HG03103 (cell line): ENCODE measurements around the gene JARID2.

Experiments
- ATAC-seq: cut with Tn5 transposase; IDR thresholded peaks from one replicate; pipeline ENCODE4 v1.9.1; 2021; ENCODE audit warnings: low read depth; ENCODE audit not compliant: unreplicated experiment

The JARID2 gene

DNA sequence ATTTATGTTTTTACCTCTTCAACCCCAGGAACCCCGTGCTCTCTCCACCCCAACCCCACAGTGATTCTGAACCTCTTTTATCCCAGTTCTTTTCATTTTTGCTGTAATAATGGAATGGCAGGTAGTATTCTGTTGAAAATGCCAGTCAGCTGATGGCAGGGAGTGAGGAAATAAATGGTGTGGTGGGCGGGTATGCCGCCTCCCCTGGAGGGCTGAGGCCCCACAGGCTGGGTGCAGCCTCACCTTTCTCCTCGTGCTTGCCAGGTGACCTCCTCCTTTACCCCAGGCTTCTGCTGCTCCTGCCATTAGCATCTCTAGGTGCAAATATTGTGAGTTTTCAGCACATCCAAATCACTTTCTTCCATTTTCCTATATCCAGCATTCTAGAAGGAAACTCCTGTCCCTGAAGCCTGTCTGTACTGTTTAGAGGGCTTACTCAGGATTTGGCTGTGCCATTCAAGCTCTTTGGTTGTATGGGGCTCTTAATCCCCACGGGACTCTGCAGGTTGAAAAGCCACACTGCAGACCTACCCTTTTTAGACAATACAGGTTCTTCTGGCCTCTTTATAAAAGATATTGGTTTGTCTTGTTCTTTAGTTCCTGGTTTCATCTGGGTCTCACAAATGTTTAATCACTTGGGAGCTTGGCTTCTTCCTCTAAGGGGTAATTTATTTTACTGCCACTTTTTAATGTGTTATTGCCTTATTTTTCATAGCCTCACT lies 201.8 kb downstream of the JARID2 start:
- no peak for ATAC-seq

DNA sequence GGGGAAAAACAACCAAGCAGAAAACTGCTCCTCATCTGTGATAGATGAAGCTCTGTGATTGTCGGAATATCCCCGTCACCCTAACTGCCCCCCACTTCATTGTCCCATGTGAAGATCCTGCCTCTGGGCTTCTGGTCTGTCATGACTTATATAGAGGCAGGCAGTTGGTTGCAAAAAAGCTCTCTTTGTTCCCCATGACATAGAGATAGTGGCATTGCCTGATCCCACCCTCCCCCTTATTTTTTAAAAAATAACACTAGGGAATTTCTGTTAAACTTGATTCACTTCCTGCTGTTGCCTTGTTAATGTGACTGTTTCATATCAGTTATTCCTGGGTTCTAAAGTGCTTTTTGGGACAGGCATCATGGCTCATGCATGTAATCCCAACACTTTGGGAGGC lies 203.1 kb downstream of the JARID2 start:
- ATAC-seq, result no peak

DNA sequence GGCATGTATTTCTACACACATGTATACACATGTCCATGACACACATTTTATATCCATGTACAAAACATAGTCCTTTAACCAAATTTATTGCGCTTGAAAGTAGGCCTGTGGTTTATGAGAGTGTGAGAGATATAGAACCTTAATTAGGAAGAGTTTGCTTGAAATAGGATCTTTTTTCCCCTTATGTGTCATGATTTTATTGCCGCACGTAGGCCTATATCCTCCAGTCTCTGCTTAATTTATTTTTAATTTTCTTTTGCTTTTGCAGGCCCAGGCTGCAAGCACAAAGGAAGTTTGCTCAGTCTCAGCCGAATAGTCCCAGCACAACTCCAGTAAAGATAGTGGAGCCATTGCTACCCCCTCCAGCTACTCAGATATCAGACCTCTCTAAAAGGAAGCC lies 205.9 kb downstream of the JARID2 start:
- no peak for ATAC-seq

DNA sequence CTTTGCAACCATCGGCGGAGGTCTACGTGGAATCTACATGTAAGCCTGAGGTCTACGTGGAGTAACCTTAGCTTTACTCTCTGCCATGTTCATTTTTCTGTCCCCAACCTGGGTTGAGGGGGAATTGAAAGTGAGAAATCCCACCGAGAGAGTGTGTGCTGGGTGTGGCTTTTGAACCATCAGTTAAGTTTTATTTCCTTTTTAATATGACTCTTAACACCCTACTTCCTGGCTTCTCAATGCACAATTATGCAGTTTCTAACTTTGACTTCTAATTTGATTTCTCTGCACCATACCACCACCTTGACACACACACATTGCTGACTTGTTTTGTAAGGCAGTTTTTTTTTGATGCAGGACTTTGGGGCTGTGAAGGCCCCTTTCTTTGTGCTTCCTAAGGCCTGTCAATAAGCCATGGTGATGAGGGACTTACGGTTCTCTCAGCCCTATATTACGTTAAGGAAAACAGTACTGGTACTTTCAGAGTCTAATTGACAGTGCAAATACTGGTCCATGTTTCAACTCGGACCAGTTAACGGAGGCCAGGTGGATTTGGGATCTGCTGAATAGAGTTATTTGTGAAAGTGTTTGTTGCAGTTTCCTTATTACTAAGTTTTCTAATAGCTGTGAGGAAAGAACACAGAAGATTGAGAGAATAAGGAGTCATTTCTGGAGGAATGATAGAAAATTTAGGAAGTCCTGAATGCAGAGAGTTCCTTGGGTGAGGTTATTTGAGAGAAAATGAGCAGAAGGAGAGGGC lies 206.5 kb downstream of the JARID2 start:
- no peak for ATAC-seq

DNA sequence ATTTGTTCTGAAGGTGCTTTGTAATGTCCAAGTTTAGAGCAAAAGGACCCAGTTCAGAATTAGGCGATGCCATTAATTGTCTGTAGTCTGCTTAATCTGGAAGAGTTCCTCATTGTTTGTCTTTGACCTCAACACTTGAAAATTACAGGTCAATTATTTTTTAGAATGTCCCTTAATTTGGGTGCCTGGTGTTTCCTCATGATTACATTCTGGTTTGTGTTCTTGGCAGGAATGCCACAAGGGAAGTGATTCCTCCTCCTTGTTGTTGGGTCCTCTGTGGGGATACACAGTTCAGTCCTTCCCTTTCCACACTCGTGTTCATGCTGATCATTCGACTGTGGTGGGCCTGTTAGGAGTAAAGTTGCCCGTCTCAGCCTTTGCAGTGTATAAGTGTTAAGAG lies 207.3 kb downstream of the JARID2 start:
- no peak for ATAC-seq

DNA sequence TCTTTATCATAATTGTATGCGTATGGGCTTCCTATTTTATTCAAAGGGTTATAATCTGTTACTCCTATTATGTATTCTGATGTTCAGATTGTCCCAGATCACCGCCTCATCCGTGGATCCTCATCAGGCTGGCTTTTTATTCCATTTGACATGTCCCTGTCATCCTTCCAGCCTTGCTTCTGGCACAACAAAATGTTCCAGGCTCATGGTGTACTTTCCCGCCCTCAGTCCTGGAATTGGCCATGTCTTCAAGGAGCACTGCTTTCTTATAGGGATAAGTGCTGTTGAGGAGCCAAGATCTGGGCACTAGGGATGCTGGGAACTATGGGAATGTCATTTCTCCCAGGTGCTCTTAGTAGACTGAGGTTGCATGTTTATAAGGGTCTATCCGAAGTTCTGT lies 207.8 kb downstream of the JARID2 start:
- ATAC-seq, result no peak

DNA sequence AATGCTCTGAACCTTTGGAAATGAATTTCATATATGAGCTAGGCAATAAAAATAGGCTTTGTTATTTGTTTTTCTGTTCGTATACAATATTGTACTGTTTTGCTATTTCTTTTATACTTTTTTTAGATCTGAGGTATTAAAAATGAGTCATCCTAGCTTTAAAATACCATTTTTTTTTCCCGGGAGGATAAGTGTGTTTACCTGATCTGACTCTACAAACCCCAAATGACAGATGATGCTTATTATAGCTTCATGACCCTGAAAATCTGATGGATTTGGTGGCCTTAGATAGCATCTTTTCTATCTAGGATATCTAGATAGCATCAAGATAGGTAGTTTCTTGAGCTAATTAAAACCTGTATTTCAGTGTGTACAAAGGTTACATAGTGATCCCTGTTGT lies 210.6 kb downstream of the JARID2 start:
- no peak for ATAC-seq

DNA sequence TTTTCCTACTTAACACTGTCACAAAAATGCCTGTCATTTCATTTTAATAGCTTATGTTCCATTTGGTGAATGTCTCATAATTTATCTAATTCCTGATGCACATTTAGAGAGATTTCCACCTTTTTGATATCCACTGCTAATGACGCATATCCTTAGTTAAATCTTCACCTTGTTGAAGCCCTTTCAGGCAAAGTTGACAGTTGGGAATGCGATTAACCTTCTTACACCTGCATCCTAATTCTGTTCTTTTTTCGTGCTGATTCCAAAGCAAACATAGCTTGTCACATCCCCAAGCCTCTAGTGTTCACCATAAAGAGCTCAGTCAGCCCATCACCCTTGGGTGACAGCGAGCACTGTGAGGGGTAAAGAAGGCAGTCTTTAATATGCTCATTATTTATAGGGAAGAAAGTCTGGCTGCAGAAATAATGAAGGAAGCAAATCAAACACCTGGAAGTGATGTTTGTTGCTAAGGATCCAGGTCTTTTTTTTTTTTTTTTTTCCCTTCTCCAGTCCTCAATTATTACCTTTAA lies 211.3 kb downstream of the JARID2 start:
- ATAC-seq, result no peak

DNA sequence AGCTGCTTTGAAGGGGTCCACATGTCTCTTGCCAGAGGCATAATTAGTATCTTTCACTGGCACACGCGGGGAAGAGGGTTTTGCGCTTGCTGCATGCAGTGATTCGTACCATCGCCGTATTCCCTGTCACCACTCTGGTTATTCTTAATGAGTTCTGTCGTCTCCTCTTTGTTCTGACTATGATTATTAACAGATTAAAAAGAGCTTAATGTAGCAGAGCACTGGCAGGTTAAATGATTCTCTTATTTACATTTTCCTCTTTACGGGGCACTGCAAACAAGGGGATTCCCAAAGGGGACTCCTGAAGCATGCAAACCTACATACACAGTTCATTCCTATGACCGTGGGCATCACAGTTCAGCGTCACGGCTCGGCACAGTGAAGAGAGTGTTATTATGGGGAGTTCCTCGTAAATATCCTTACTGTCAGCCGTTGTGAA lies 212.2 kb downstream of the JARID2 start:
- no peak for ATAC-seq

DNA sequence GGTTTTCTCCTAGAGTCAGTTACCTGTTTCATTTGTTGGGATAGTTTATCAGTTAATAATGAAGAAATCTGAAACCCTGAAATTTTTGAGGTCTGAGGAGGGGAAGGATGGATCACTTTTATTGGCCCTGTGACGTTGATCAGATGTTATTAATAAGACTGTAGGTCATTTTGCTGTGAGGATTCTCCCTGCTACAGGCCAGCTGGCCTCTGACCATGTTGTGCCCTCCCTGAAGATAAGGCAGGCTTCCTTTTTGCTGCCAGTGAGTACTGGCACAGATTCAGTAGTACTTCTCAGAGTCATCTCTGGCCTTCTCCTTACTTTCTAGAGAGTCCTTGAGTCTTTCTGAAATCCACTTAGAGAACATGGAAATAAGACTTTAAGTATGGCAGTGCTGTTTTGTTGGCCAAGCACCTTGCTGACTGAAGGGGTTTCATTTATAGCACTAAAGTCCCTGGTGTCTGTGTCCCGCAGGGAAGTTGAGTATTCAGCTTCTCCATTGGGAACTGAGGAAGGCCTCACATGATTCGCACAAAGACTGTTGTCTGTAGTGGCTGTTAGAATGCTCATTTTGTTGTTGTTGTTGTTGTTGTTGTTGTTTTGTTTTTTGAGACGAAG lies 214.3 kb downstream of the JARID2 start:
- ATAC-seq, result no peak

DNA sequence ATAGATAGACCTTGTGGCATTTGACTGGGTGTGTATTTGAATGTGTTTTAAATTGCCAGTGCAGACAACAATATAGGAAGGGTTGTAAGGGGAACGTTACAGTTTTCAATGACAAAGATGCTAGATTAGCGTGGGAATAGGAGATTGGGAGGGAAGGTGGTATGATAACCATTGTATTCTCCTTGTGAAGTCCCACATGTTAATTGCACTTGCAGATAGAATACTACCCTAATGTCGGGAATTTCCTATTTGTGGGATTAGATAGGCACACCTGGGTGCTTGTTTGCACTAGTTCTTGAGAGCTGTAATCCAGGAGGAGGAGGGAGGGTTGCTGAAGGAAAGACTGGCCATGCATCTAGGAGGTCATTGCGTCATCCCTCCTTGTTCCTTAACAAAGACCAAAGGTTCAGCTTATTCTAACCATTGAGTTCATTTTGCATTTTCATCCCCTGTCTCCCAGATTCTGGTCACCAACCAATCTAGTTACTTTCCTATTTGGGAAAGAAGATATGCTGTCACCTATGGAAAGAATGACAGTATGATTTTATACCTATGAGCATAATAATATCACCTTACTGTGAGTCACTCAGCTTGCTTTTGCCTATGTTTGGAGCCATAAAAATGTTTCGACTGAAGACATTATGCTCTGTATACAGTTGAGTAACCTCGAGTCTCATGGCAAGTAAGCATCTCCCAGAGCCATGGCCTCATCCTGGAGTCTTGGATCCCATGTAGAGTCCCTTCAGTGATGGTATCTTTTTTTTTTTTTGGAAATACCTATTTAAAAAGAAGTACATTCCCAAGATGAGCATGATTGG lies 215.5 kb downstream of the JARID2 start:
- ATAC-seq, result no peak

DNA sequence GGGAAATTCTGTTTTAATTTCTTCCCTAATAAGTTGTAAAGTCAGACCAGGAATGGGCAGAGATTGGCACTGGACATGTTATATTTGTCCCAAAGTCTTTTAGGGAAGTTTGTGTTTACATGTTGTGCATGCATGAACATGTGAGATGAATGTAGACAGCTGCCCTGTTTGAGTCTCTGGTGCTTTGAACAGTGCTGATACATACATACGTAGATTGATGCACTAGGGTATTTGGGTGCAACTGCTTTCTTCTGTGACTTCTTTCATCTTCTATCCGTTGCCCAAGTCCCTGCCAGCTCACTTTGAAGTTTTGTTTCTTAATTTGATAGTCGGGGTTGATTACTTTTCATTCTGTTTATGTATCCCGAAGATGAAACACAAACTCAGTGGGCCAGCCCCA lies 216.4 kb downstream of the JARID2 start:
- ATAC-seq, result no peak

DNA sequence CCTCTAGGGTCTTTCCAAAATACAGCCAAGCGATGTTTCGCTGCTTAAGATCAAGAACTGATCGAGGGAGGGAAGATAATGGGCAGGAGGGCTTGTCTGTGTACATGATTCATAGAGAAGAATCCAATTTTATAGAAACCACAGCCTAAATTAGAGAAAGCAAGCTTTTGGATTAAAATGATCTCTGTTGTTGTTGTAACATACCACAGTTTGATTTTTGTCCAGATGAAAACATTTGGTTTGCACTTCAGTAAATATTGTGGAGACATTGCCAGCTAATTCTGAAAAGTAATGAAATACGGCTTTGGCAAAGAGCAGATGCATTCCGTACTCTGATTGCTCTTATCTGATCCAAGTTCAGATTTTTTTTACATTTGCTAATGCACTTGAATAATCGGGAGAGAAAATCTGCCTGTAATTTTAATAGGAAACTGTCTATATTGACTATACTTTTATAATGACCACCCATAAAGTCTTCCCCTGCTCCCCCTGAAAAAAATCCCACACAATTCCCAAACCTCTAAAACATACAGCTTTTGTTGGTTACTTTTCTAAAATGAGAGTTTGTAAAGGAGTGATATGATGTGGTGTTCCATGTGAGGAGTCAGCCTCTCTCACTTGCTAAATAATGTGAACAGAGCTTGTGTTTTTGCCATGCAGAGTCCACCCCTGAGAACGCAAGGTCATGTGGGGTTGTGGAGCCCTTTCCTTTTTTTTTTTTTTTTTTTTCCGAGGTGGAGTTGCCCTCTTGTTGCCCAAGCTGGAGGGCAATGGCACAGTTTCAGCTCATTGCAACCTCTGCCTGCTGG lies 217.1 kb downstream of the JARID2 start:
- ATAC-seq, result no peak

DNA sequence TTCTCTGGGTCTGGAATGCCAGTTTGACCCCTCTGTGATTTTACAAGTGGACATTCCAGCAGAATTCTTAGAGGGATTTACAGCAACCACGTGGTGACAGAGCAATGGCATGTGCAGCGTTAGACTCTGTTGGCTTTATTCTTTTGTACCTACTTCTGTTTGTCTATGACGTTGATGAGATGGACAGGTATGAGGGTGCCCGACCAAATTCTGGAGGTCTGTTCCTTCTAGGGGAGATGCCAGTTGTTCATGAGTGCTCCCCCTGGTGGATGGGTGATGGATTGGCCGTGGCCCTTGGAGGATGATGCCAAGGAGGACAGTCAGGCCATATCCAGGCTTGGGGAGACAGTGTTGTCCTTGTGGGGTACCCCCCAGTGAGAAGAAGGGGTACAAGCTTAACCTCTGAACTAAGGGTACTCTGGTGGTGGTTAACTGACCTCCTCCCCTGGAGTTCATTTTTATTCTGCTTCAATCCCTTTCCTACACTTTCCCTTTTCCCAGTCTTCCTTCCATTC lies 218.4 kb downstream of the JARID2 start:
- ATAC-seq, result no peak

DNA sequence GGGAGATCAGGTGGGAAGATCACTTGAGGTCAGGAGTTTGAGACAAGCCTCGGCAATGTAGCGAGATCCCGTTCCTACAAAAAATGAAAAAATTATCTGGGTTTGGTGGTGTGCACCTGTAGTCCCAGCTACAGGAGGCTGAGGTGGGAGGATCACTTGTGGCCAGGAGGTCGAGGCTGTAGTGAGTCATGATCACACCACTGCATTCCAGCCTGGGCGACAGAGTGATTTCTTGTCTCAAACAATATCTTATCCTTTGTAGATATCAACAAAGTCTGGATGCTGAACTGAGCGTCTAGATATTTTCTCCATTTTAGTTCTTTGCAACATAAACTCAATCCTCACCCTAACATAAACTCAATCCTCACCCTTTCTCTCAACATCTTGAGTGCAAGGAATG lies 219.3 kb downstream of the JARID2 start:
- no peak for ATAC-seq

DNA sequence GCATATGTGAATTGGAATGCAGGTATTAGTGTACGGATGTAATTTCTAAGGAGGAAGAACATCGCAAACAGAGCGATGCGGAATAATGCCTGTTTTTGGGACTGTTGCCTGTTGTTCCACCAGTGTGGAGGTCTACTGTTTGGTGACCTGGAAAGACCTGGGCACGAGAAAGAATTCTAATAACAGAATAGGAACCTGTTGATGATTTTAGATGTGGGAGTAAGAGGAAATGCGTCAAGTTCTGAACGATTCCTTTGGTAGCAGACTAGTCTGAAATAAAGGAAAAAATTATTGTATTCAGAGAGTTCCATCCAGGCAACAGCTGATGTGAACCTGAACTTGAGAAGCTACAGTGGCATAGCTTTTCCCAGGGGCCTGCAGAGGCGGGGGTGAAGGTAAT lies 224.9 kb downstream of the JARID2 start:
- ATAC-seq, result no peak

DNA sequence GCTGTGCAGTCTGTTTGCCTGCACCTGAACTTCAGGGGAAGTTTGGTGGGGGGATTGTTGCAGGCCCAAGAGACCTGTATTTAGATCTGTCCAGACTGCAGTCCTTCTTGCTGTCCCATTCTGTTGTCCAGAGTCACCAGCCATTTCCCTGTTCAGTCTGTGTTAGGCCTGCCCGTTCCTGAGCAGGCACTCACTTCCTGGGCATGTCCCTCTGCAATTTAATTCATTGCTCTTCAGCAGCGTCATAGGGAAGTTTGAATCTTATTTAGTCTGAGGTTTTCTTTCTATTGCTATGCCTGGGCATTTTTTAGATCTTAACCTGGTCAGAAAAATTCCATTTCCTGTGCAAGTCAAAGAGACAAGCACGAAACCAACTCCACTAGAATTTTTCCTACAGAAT lies 226.8 kb downstream of the JARID2 start:
- ATAC-seq, result no peak

DNA sequence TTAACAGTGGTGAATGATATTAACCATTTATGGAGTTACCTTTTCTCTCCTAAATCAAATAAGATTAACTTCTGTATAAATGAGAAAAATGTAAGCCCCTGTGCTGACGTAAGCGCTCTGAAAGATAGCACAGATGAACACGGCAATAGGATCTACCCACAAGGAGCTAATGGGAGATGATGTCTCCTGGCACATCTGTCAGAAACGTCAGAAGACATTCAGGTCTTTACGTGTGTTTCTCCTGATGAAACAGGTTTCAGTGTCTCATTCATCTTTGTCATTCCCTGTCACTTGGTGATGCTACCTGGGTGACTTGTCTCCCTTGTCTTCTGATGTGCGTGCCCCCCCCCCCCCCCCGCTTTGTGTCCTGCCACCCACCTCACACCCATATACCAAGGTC lies 227.3 kb downstream of the JARID2 start:
- no peak for ATAC-seq

DNA sequence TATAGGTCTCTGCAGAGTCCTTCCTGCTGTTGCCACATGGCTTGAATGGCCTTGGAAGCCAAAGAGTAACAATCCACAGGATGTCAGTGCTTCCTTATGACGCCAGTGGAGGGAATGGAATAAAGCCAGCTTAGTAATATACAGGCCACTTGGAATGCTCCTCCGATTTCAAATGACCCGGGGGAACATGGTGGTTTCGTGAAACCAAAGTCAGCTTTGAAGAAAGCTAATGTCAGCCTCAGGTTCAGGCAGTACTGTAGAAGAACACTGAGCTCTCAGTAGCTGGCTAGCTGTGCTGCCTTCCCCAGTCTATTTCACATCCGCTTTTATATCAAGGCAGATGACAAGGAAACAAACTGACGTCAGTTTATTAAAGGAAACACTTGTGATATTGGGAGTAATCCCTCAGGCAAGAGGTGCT lies 227.9 kb downstream of the JARID2 start:
- no peak for ATAC-seq

DNA sequence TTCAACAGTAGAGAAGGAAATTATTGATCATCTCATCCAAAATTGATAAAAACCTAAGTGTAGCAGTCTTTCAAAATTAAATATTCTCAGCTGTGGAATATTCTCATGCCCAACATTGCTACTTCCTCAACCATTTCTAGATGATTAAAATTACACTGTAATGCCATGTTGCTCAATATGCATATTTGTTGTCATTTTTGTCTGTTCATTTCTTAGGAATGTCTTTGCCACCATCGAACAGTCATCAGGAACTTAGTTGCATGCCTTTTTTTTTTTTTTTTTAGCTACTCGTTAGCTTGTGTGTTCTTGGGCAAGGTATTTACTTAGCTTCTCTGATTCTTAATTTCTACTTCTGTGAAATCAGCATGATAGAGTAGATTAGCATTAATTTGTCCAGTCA lies 228.3 kb downstream of the JARID2 start:
- no peak for ATAC-seq
